Measurements from ENCODE around the gene N4BP2L1.

- no peak for TF ChIP-seq CTCF (IDR thresholded peaks at IDR 0.05)
- TF ChIP-seq ZFX (IDR thresholded peaks at IDR 0.05; ENCODE audit: borderline replicate concordance): no peak
Measured at GRCh38 chr13:32471187-32471922, 43.4 kb upstream of the N4BP2L1 start.

Data from 22Rv1 (cell line).